ENCODE results near the gene PSMF1. TPM values are rescaled to one million over a fixed set of nuclear protein-coding genes. Genes with fewer than 3 reads are reported as not detected.

PSMF1 gene
- total and polyA plus RNA-seq, 9 of the 15 experiments (the other 6 are each of a cell fraction or from before 2014, with no cell fraction given), result 8.5 to 192 (median 33.2) TPM

DNA sequence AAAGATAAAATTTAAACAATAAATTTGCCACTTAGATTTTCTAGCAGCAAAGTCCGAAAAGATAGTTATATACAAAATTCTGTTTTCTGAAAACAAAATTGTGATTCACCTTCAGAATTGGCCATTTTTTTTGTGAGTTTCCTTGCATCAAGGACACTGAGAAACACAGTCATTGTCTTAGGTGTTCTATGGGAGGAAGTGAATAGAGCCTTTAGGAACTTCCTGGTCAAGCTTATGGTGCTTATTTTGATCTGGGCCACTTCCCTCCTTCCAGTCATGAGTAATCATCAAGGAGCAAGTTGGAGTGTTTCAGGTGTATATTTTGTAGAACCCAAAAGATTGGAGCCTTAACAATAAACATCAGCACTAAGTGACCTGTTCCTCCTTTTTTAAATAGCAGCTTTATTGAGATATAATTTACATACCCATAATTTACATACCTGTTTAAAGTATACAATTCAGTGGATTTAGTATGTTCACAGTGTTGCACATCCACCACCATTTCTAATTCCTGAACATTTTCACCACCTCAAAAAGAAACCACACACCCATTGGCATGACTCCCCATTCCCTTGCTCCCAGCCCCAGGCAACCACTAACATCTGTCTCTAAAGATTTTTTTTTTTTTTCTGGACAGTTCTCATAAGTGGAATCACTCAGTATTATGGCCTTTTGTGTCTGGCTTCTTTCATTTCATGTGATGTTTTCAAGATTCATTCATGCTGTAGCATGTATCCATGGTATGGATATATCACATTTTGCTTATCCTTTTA, 48.7 kb downstream of the PSMF1 start:
- ATAC-seq (no peak), FAIRE-seq (no peak), DNase-seq (ENCODE audit: extremely low read depth in 1 of 4, low spot score in 3 of 4) (no peak)
- H3K36me3 ChIP-seq (ENCODE audit: control insufficient read depth, insufficient read depth, low read length), result peaks cover 69% of the 10 kb centered on the region; the same call in 2 of the 3 replicates
- H4K20me1 ChIP-seq (replicated peaks; ENCODE audit: control insufficient read depth, insufficient read depth, low read length), result peaks cover 6% of the 10 kb centered on the region; the same call in 1 of the 2 replicates
- H3K9ac ChIP-seq (ENCODE audit: insufficient read depth in 1 of 2, low read depth in 2 of 2, low read length in 2 of 2), result no peak overlapping the region
- H3K9me3 ChIP-seq (replicated peaks; ENCODE audit: control insufficient read depth, insufficient read depth, low read depth, low read length), result no peaks in the 10 kb centered on the region
- H3K4me3 ChIP-seq, result no peak overlapping the region
- CTCF ChIA-PET (ENCODE audit: low intra/inter-chr PET ratio), result no interaction called here
- intact Hi-C loops (cut with micrococcal nuclease) (no loop called here), in situ Hi-C loops (cut with MboI) (no loop called here)
- TF ChIP-seq STAG1 (CRISPR knock-in tag; IDR thresholded peaks at IDR 0.05; ENCODE audit: borderline replicate concordance), result no peak
- TF ChIP-seq, protein P1, sequence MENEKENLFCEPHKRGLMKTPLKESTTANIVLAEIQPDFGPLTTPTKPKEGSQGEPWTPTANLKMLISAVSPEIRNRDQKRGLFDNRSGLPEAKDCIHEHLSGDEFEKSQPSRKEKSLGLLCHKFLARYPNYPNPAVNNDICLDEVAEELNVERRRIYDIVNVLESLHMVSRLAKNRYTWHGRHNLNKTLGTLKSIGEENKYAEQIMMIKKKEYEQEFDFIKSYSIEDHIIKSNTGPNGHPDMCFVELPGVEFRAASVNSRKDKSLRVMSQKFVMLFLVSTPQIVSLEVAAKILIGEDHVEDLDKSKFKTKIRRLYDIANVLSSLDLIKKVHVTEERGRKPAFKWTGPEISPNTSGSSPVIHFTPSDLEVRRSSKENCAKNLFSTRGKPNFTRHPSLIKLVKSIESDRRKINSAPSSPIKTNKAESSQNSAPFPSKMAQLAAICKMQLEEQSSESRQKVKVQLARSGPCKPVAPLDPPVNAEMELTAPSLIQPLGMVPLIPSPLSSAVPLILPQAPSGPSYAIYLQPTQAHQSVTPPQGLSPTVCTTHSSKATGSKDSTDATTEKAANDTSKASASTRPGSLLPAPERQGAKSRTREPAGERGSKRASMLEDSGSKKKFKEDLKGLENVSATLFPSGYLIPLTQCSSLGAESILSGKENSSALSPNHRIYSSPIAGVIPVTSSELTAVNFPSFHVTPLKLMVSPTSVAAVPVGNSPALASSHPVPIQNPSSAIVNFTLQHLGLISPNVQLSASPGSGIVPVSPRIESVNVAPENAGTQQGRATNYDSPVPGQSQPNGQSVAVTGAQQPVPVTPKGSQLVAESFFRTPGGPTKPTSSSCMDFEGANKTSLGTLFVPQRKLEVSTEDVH (IDR thresholded peaks at IDR 0.05; ENCODE audit: low read depth, partially characterized antibody), result no peak
- no peak for TF ChIP-seq HNRNPK (IDR thresholded peaks at IDR 0.05; ENCODE audit: low read depth, low read length, poor library complexity, severe bottlenecking)
- TF ChIP-seq FOXM1 (IDR thresholded peaks at IDR 0.05; ENCODE audit: low read depth), result no peak
- TF ChIP-seq FOXM1 (CRISPR knock-in tag; IDR thresholded peaks at IDR 0.05; ENCODE audit: low read depth), result no peak
- TF ChIP-seq NRF1 (conservative IDR thresholded peaks at IDR 0.05 in 1 of 2, IDR thresholded peaks at IDR 0.05 in 1 of 2), result no peak
- no peak for TF ChIP-seq ARID2 (IDR thresholded peaks at IDR 0.05)
- TF ChIP-seq CTCF (IDR thresholded peaks at IDR 0.05 in 2 of 3, conservative IDR thresholded peaks at IDR 0.05 in 1 of 3; ENCODE audit: insufficient read depth in 2 of 3, low read depth in 1 of 3, low read length in 3 of 3), result no peak
- TF ChIP-seq BACH1 (tag; IDR thresholded peaks at IDR 0.05), result no peak
- no peaks in the 10 kb centered on the region for H3K27me3 ChIP-seq (ENCODE audit: control insufficient read depth in 2 of 2, insufficient read depth in 2 of 2, low read length in 2 of 2)
- H3K79me2 ChIP-seq (ENCODE audit: control insufficient read depth, insufficient read depth, low read length), result no peaks in the 10 kb centered on the region
- peaks cover 3 to 5% of the 10 kb centered on the region in 2 experiments; a peak in 3 of 5 replicates for H3K4me1 ChIP-seq (replicated peaks in 1 of 2; ENCODE audit: control insufficient read depth in 2 of 2, insufficient read depth in 2 of 2, low read length in 2 of 2)
- H3K4me2 ChIP-seq (ENCODE audit: insufficient read depth, low read length), result no peak overlapping the region
- no peak overlapping the region for H2AFZ ChIP-seq (ENCODE audit: low read depth, low read length)
- 94% methylated on average over 1 of the region's 1 CpG for WGBS (ENCODE audit: insufficient coverage, low coverage, missing lambda C conversion rate)
- BruUV-seq (replicated peaks), result no TSS peak
- no peak overlapping the region for H3K27ac ChIP-seq (ENCODE audit: extremely low read depth, low read depth, low read length)
- POLR2A ChIA-PET, result interaction anchor here (0.9 kb wide), 1 partner anchor 52 kb away, joined by 3 read pairs; no protein-coding TSS in a partner anchor
- no peaks in the 10 kb centered on the region for H3K9me1 ChIP-seq (ENCODE audit: control insufficient read depth, insufficient read depth, low read length)
